Measurements from ENCODE around the gene PRR9.

Gene PRR9

GRCh38 chr1:153265457-153265856 is 48.1 kb downstream of the PRR9 start:
- DNase-seq (ENCODE audit: low spot score): no peak

Measured in AG08395 (cell line).